PFSK-1 (cell line): ENCODE data around the gene NLRP3. TPM values are rescaled to one million over a fixed set of nuclear protein-coding genes. Genes with fewer than 3 reads are reported as not detected.

Source experiments
- FOXP2 ChIP-seq: optimal IDR thresholded peaks from 2 replicates; pipeline ENCODE3; 2011; ENCODE audit warnings: borderline replicate concordance, control low read depth, inconsistent platforms; ENCODE audit not compliant: insufficient read depth; ENCODE audit errors: extremely low read length, extremely low read depth
- POLR2AphosphoS5 ChIP-seq: IDR thresholded peaks from 2 replicates; pipeline ENCODE4 v1.6.1; 2012; ENCODE audit warnings: low read depth, mild to moderate bottlenecking, control low read depth, low read length, moderate library complexity
- REST ChIP-seq, 2 experiments: IDR thresholded peaks; 2 replicates each; pipeline versions ENCODE4 v1.6.1 to v1.8.0; 2011 to 2012; ENCODE audit warnings: low read depth in 2 of 2, low read length in 2 of 2, control low read depth in 1 of 2, inconsistent platforms in 1 of 2, mild to moderate bottlenecking in 1 of 2, moderate library complexity in 1 of 2; ENCODE audit not compliant: insufficient read depth in 1 of 2
- SIN3A ChIP-seq: IDR thresholded peaks from 2 replicates; pipeline ENCODE4 v1.6.1; 2012; ENCODE audit warnings: mild to moderate bottlenecking, low read length, moderate library complexity, borderline replicate concordance; ENCODE audit not compliant: insufficient read depth
- TAF1 ChIP-seq: IDR thresholded peaks from 2 replicates; pipeline ENCODE4 v1.6.1; 2012; ENCODE audit warnings: low read length, control low read depth, borderline replicate concordance; ENCODE audit not compliant: insufficient read depth
- polyA plus RNA-seq: library from polyadenylated mRNA; unstranded; fragments of >200 nt; gene quantifications from one replicate; pipeline ENCODE4 v1.2.1, GENCODE V29; 2012; ENCODE audit warnings: low read depth, missing spikeins; ENCODE audit not compliant: insufficient read length

The NLRP3 gene
- 0.50 TPM for polyA plus RNA-seq

- no peak for TF ChIP-seq SIN3A
- no peak for TF ChIP-seq TAF1
- TF ChIP-seq REST (IDR thresholded peaks at IDR 0.05; ENCODE audit: insufficient read depth in 1 of 2, low read depth in 2 of 2, low read length in 2 of 2) = no peak
- no peak for TF ChIP-seq POLR2AphosphoS5
- no peak for TF ChIP-seq FOXP2
These were observed at the start of gene NLRP3 for GRCh38 chr1:247415423-247416361. Gene NLRP3 (plus strand): TSS chr1:247416173. CDS start chr1:247418801, 2,628 bp downstream.

- TF ChIP-seq FOXP2 (no peak), REST (IDR thresholded peaks at IDR 0.05; ENCODE audit: insufficient read depth in 1 of 2, low read depth in 2 of 2, low read length in 2 of 2) (no peak), SIN3A (no peak), TAF1 (no peak), POLR2AphosphoS5 (no peak)
These were observed 48.9 kb upstream of the NLRP3 start for GRCh38 chr1:247366926-247367645.

GRCh38 chr1:247367786-247368422, 48.1 kb upstream of the NLRP3 start:
- TF ChIP-seq SIN3A = no peak
- TF ChIP-seq TAF1 = no peak
- no peak for TF ChIP-seq POLR2AphosphoS5
- TF ChIP-seq FOXP2 = no peak
- no peak for TF ChIP-seq REST (IDR thresholded peaks at IDR 0.05; ENCODE audit: insufficient read depth in 1 of 2, low read depth in 2 of 2, low read length in 2 of 2)

- TF ChIP-seq REST (IDR thresholded peaks at IDR 0.05; ENCODE audit: insufficient read depth in 1 of 2, low read depth in 2 of 2, low read length in 2 of 2) (no peak), FOXP2 (no peak), SIN3A (no peak), POLR2AphosphoS5 (no peak), TAF1 (no peak)
These were observed 47.4 kb upstream of the NLRP3 start for GRCh38 chr1:247368490-247369145.
